Measurements from ENCODE around the gene GPR84. TPM values are rescaled to one million over a fixed set of nuclear protein-coding genes. Genes with fewer than 3 reads are reported as not detected.

Gene GPR84
- total and polyA plus RNA-seq, 10 of the 15 experiments (the other 5 are each of a cell fraction or from before 2014, with no cell fraction given) = 0.37 to 4.7 (median 2.6) TPM

DNA sequence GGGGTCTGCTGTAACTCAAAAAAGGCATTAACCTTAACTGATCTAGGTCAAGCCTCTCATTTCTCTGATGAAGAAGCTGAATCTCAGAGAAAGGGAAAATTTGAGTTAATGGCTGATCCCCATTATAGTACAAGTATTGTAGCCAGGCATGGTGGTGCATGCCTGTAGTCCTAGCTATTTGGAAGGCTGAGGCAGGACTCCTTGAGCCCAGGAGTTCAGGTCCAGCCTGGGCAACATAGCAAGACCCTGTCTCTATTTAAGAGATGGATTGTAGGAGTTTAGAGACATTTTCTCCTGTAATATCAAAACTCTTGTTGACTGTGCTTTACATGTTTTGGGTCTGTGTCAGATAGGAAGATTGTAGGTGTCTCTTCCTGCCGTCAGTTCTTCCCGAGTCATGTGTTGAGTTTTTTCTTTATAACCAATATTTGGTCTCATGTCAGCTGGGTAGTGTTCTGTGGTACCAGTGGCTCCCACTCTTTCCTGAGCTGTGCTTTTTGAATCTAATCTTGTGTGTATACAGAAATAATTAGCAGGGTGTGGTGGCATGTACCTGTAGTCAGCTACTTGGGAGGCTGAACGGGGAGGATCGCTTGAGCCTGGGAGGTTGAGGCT, 30.8 kb downstream of the GPR84 start:
- no peaks in the 10 kb centered on the region for H3K9me3 ChIP-seq (replicated peaks; ENCODE audit: control insufficient read depth, insufficient read depth, low read length)
- ChIA-PET SMC1A (ENCODE audit: uncharacterized antibody, unreplicated experiment) (interaction anchor here (0.6 to 2.6 kb wide), 5 partner anchors 9 to 117 kb away, joined by 3 to 11 read pairs (median 3); partner anchors contain the start of gene COPZ1), POLR2A (interaction anchor here (1.4 to 3.0 kb wide), 3 partner anchors 9 to 24 kb away, joined by 3 to 16 read pairs (median 3); partner anchors contain the start of gene COPZ1), CTCF (interaction anchor here (0.6 to 6.7 kb wide), 13 partner anchors 7 to 119 kb away, joined by 3 to 113 read pairs (median 9); partner anchors contain the start of gene COPZ1), RAD21 (ENCODE audit: unreplicated experiment) (interaction anchor here (0.7 to 3.7 kb wide), 3 partner anchors 9 to 35 kb away, joined by 3 to 17 read pairs (median 4); partner anchors contain the start of gene COPZ1)
- 100% methylated on average over 4 of the region's 4 CpGs for WGBS (ENCODE audit: insufficient coverage, insufficient replicate concordance, low lambda C conversion rate, missing lambda C conversion rate)
- BruUV-seq (replicated peaks) = no TSS peak
- in situ Hi-C loops (cut with MboI) (no loop called here), intact Hi-C loops (cut with micrococcal nuclease; ENCODE audit: unreplicated experiment) (no loop called here)
- H3K79me2 ChIP-seq (ENCODE audit: control insufficient read depth, insufficient read depth, low read length) = peaks cover 11% of the 10 kb centered on the region
- FAIRE-seq (no peak), DNase-seq (ENCODE audit: low read depth, low spot score) (no peak), ATAC-seq (no peak)
- H3K36me3 ChIP-seq (ENCODE audit: control insufficient read depth in 2 of 2, insufficient read depth in 2 of 2, low read length in 1 of 2) = peaks cover 0 to 3% of the 10 kb centered on the region in 2 experiments; a peak in 1 of 4 replicates
- H2AFZ ChIP-seq (ENCODE audit: control insufficient read depth, low read depth, low read length) = no peak overlapping the region
- no peak overlapping the region for H3K9ac ChIP-seq (ENCODE audit: control insufficient read depth, insufficient read depth, low read length)
- H3K27ac ChIP-seq (ENCODE audit: control insufficient read depth, insufficient read depth) = no peak overlapping the region
- TF ChIP-seq YBX1 (IDR thresholded peaks at IDR 0.05) (no peak), TCF7 (IDR thresholded peaks at IDR 0.05; ENCODE audit: borderline replicate concordance) (no peak), STAT3 (IDR thresholded peaks at IDR 0.05; ENCODE audit: low read depth, low read length) (no peak), BHLHE40 (IDR thresholded peaks at IDR 0.05; ENCODE audit: borderline replicate concordance in 1 of 2, low read depth in 2 of 2, low read length in 1 of 2) (no peak)
- H3K27me3 ChIP-seq (replicated peaks in 1 of 2; ENCODE audit: control insufficient read depth in 2 of 2, insufficient read depth in 2 of 2, low read length in 1 of 2) = no peaks in the 10 kb centered on the region
- no peak overlapping the region for H3K4me2 ChIP-seq (ENCODE audit: control insufficient read depth, insufficient read depth)
- no peak overlapping the region for H3K4me3 ChIP-seq
- H4K20me1 ChIP-seq (ENCODE audit: control insufficient read depth, insufficient read depth) = no peaks in the 10 kb centered on the region
- no peaks in the 10 kb centered on the region for H3K4me1 ChIP-seq (ENCODE audit: control insufficient read depth, insufficient read depth, low read length)

DNA sequence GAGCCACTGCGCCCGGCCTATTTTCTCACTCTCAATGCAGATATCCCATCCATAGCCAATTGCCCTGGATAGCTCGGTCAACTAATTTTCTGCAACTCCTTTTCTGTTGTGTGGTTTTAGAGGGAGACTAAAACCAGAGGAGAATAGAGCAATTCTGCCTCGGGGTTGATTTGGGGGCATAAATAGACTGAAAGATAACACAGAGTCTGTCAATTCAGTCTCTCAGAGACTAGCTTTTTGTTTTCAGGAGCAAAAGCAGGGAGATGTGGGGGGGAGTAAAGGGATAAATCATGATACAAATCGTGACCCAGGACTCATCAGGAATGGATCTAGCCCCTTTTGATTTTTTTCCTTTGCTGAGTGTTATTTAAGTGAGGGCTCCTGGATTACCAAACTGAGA, 32.8 kb downstream of the GPR84 start:
- Histone ChIP-seq H3K27ac (ENCODE audit: control insufficient read depth, insufficient read depth) (no peak overlapping the region), H2AFZ (ENCODE audit: control insufficient read depth, low read depth, low read length) (no peak overlapping the region), H3K27me3 (replicated peaks in 1 of 2; ENCODE audit: control insufficient read depth in 2 of 2, insufficient read depth in 2 of 2, low read length in 1 of 2) (no peaks in the 10 kb centered on the region), H3K4me3 (no peak overlapping the region), H3K9me3 (replicated peaks; ENCODE audit: control insufficient read depth, insufficient read depth, low read length) (no peaks in the 10 kb centered on the region), H3K79me2 (ENCODE audit: control insufficient read depth, insufficient read depth, low read length) (peaks cover 14% of the 10 kb centered on the region), H3K9ac (ENCODE audit: control insufficient read depth, insufficient read depth, low read length) (no peak overlapping the region), H3K4me2 (ENCODE audit: control insufficient read depth, insufficient read depth) (no peak overlapping the region), H4K20me1 (ENCODE audit: control insufficient read depth, insufficient read depth) (no peaks in the 10 kb centered on the region), H3K36me3 (ENCODE audit: control insufficient read depth in 2 of 2, insufficient read depth in 2 of 2, low read length in 1 of 2) (peaks cover 0 to 5% of the 10 kb centered on the region in 2 experiments; a peak in 1 of 4 replicates), H3K4me1 (ENCODE audit: control insufficient read depth, insufficient read depth, low read length) (no peaks in the 10 kb centered on the region)
- WGBS (ENCODE audit: insufficient coverage, insufficient replicate concordance, low lambda C conversion rate, missing lambda C conversion rate) = 95% methylated on average over 5 of the region's 5 CpGs
- ChIA-PET POLR2A (no interaction called here), CTCF (interaction anchor here (1.1 to 1.2 kb wide), 2 partner anchors 27 to 80 kb away, joined by 3 read pairs; no protein-coding TSS in a partner anchor), RAD21 (ENCODE audit: unreplicated experiment) (no interaction called here), SMC1A (ENCODE audit: uncharacterized antibody, unreplicated experiment) (no interaction called here)
- ATAC-seq (no peak), FAIRE-seq (no peak), DNase-seq (ENCODE audit: low read depth, low spot score) (no peak)
- no TSS peak for BruUV-seq (replicated peaks)
- intact Hi-C loops (cut with micrococcal nuclease; ENCODE audit: unreplicated experiment) (no loop called here), in situ Hi-C loops (cut with MboI) (no loop called here)
- TF ChIP-seq SPI1 (IDR thresholded peaks at IDR 0.05; ENCODE audit: borderline replicate concordance, insufficient read depth, low read depth, low read length) (no peak), MXI1 (IDR thresholded peaks at IDR 0.05; ENCODE audit: low read depth, low read length) (no peak), CHD4 (IDR thresholded peaks at IDR 0.05) (no peak), TCF3 (IDR thresholded peaks at IDR 0.05; ENCODE audit: borderline replicate concordance, insufficient read depth, low read depth, low read length) (no peak), POLR2AphosphoS2 (IDR thresholded peaks at IDR 0.05; ENCODE audit: low read depth, low read length) (no peak), BMI1 (IDR thresholded peaks at IDR 0.05; ENCODE audit: borderline replicate concordance) (no peak), IRF4 (IDR thresholded peaks at IDR 0.05; ENCODE audit: low read depth, low read length) (no peak)
- TF ChIP-seq, protein P1, sequence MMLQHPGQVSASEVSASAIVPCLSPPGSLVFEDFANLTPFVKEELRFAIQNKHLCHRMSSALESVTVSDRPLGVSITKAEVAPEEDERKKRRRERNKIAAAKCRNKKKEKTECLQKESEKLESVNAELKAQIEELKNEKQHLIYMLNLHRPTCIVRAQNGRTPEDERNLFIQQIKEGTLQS (IDR thresholded peaks at IDR 0.05; ENCODE audit: borderline replicate concordance, extremely low read depth, low read depth, low read length) = no peak

Data from GM12878 (cell line).